Measurements from ENCODE around the gene CNIH3.

CNIH3 gene

GRCh38 chr1:224783006-224783651 is 167.0 kb downstream of the CNIH3 start:
- Histone ChIP-seq H3K36me3 (ENCODE audit: insufficient read depth, low read depth, low read length) (no peaks in the 10 kb centered on the region), H3K9ac (ENCODE audit: low read depth, low read length) (no peak overlapping the region), H3K4me3 (ENCODE audit: low read length) (no peak overlapping the region), H3K27ac (ENCODE audit: low read length) (no peak overlapping the region), H3K27me3 (ENCODE audit: insufficient read depth, low read length) (0 out of 2 replicates have a peak, but pooled peaks cover 6% of the 10 kb centered on the region), H3K4me1 (ENCODE audit: insufficient read depth, low read length) (peaks cover 19% of the 10 kb centered on the region), H3K9me3 (ENCODE audit: insufficient read depth, low read depth, low read length) (no peaks in the 10 kb centered on the region)

DNA sequence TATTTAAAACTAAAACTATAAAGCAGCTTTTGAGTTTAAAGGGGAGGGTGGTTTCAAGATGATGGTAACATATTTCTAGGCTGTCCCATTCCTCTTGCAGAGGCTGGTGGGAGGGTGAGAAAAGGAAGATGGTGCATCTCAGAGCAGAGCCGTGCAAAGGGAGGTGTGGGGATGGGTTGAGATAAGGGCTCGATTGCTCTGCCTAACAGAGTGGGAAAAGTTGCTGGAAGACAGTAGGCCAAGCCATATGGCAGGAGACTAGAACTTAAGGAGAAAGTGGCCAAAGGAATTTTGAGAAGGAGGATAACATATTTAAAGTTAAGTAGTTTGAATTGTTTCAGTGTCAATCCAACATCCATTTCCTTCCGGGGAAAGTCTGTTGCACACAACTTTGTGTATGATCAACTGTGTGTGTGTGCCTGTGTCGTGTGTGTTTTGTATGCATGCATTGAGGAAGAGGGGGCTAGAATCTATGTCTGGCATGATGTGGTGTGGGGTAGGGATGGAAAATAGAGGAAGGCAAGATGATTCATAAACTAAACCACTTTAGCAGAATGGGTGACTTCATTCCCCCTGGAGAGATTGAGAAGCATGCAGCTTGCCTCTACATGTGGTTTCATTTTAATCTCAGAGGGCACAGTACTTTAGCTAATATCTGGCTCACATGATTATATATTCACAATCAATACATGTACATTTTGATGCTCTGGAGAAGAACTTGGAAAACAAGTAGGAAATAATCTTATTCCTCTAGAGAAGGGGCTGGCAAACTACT is 168.3 kb downstream of the CNIH3 start:
- Histone ChIP-seq H3K27ac (ENCODE audit: low read length) (no peak overlapping the region), H3K4me3 (ENCODE audit: low read length) (no peak overlapping the region), H3K36me3 (ENCODE audit: insufficient read depth, low read depth, low read length) (no peaks in the 10 kb centered on the region), H3K9ac (ENCODE audit: low read depth, low read length) (no peak overlapping the region), H3K4me1 (ENCODE audit: insufficient read depth, low read length) (peaks cover 11% of the 10 kb centered on the region; the same call in 1 of the 2 replicates), H3K9me3 (ENCODE audit: insufficient read depth, low read depth, low read length) (no peaks in the 10 kb centered on the region), H3K27me3 (ENCODE audit: insufficient read depth, low read length) (0 out of 2 replicates have a peak, but pooled peaks cover 6% of the 10 kb centered on the region)

- Histone ChIP-seq H3K9ac (ENCODE audit: low read depth, low read length) (no peak overlapping the region), H3K9me3 (ENCODE audit: insufficient read depth, low read depth, low read length) (no peaks in the 10 kb centered on the region), H3K4me3 (ENCODE audit: low read length) (no peak overlapping the region), H3K4me1 (ENCODE audit: insufficient read depth, low read length) (peaks cover 7% of the 10 kb centered on the region; the same call in 1 of the 2 replicates), H3K36me3 (ENCODE audit: insufficient read depth, low read depth, low read length) (no peaks in the 10 kb centered on the region), H3K27ac (ENCODE audit: low read length) (no peak overlapping the region), H3K27me3 (ENCODE audit: insufficient read depth, low read length) (0 out of 2 replicates have a peak, but pooled peaks cover 6% of the 10 kb centered on the region)
Observed at GRCh38 chr1:224785040-224785328, 168.9 kb downstream of the CNIH3 start.

GRCh38 chr1:224785622-224786021 is 169.5 kb downstream of the CNIH3 start:
- Histone ChIP-seq H3K4me3 (ENCODE audit: low read length) (no peak overlapping the region), H3K36me3 (ENCODE audit: insufficient read depth, low read depth, low read length) (no peaks in the 10 kb centered on the region), H3K27ac (ENCODE audit: low read length) (no peak overlapping the region), H3K27me3 (ENCODE audit: insufficient read depth, low read length) (0 out of 2 replicates have a peak, but pooled peaks cover 6% of the 10 kb centered on the region), H3K4me1 (ENCODE audit: insufficient read depth, low read length) (peaks cover under 1% of the 10 kb centered on the region; the same call in 1 of the 2 replicates), H3K9me3 (ENCODE audit: insufficient read depth, low read depth, low read length) (no peaks in the 10 kb centered on the region), H3K9ac (ENCODE audit: low read depth, low read length) (no peak overlapping the region)

DNA sequence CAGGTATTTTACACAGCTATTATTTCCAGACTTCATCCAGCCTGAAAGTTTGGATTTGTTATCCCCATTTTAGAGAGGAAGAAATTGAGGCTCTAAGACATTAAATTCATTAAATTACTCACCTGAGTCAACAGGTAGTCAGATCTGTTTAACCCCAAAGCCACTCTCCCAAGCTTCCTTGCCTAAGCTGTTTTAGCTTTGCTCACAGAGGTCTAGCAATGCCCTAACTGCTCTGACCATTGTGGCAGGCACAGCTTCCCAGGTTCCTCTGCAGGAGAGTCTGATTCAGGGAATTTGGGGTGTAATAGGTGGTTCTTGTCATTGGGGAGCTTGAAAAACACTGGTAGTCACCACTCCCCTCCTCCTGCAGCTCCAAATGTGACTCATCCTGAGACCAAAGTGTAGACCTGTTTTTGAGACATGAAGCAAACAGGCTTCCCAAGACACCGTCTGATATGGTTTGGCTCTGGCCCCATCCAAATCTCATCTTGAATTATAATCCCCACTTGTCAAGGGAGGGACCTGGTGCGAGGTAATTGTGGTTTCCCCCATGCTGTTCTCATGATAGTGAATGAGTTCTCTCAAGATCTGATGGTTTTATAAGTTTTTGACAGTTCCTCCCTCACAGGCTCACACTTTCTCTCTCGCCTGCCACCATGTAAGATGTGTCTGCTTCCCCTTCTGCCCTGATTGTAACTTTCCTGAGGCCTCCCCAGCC is 170.6 kb downstream of the CNIH3 start:
- Histone ChIP-seq H3K4me3 (ENCODE audit: low read length) (no peak overlapping the region), H3K4me1 (ENCODE audit: insufficient read depth, low read length) (no peaks in the 10 kb centered on the region), H3K9ac (ENCODE audit: low read depth, low read length) (no peak overlapping the region), H3K9me3 (ENCODE audit: insufficient read depth, low read depth, low read length) (no peaks in the 10 kb centered on the region), H3K27ac (ENCODE audit: low read length) (no peak overlapping the region), H3K27me3 (ENCODE audit: insufficient read depth, low read length) (0 out of 2 replicates have a peak, but pooled peaks cover 6% of the 10 kb centered on the region), H3K36me3 (ENCODE audit: insufficient read depth, low read depth, low read length) (no peaks in the 10 kb centered on the region)

DNA sequence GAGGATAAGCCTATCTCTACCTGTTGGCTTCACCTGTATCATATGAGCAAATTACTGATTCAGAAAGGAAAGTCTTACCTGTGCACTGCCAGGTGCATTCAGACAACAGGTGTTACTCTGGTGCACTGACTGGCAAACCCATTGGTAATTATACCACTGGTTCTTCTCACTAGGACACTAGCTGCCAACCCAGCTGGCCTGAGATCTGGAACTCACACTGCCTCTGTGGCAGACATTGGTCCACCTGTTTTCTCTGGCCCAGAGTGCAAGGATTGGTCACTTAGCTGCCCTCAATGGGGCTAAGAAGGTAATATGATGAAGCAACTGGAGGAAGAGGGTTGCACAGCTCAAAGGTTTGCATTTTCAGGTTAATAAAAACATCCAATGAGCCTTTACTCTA is 173.2 kb downstream of the CNIH3 start:
- no peaks in the 10 kb centered on the region for H3K4me1 ChIP-seq (ENCODE audit: insufficient read depth, low read length)
- no peak overlapping the region for H3K9ac ChIP-seq (ENCODE audit: low read depth, low read length)
- no peak overlapping the region for H3K27ac ChIP-seq (ENCODE audit: low read length)
- no peaks in the 10 kb centered on the region for H3K36me3 ChIP-seq (ENCODE audit: insufficient read depth, low read depth, low read length)
- no peak overlapping the region for H3K4me3 ChIP-seq (ENCODE audit: low read length)
- no peaks in the 10 kb centered on the region for H3K9me3 ChIP-seq (ENCODE audit: insufficient read depth, low read depth, low read length)
- H3K27me3 ChIP-seq (ENCODE audit: insufficient read depth, low read length), result no peaks in the 10 kb centered on the region

All from iPS-20b (cell line).